Measurements from ENCODE around the gene UNC80.

Gene UNC80

DNA sequence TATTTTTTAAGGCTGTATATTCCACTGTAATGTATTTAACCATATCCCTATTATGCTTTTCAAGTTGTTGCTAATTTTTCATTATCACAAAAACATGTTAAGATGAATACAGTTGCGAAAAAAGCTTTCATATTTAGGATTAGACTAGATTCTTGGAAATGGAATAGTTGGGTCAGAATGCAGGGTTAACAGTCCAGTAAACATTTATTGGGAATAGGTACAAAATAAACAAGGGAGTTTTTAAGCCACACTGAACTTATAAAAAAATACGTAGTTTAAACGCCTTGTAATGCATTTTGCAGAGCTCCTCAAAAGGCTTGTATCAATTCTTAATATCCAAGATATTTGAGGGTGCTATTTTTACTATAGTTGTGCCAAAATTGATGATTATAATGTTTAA lies 266.4 kb downstream of the UNC80 start:
- DNase-seq (ENCODE audit: low read depth) = no peak
- TF ChIP-seq, protein P1, sequence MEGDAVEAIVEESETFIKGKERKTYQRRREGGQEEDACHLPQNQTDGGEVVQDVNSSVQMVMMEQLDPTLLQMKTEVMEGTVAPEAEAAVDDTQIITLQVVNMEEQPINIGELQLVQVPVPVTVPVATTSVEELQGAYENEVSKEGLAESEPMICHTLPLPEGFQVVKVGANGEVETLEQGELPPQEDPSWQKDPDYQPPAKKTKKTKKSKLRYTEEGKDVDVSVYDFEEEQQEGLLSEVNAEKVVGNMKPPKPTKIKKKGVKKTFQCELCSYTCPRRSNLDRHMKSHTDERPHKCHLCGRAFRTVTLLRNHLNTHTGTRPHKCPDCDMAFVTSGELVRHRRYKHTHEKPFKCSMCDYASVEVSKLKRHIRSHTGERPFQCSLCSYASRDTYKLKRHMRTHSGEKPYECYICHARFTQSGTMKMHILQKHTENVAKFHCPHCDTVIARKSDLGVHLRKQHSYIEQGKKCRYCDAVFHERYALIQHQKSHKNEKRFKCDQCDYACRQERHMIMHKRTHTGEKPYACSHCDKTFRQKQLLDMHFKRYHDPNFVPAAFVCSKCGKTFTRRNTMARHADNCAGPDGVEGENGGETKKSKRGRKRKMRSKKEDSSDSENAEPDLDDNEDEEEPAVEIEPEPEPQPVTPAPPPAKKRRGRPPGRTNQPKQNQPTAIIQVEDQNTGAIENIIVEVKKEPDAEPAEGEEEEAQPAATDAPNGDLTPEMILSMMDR (IDR thresholded peaks at IDR 0.05; ENCODE audit: control insufficient read depth, extremely low read depth, insufficient read depth) = no peak
- H3K4me3 ChIP-seq (ENCODE audit: low read depth, low read length) = no peak overlapping the region

DNA sequence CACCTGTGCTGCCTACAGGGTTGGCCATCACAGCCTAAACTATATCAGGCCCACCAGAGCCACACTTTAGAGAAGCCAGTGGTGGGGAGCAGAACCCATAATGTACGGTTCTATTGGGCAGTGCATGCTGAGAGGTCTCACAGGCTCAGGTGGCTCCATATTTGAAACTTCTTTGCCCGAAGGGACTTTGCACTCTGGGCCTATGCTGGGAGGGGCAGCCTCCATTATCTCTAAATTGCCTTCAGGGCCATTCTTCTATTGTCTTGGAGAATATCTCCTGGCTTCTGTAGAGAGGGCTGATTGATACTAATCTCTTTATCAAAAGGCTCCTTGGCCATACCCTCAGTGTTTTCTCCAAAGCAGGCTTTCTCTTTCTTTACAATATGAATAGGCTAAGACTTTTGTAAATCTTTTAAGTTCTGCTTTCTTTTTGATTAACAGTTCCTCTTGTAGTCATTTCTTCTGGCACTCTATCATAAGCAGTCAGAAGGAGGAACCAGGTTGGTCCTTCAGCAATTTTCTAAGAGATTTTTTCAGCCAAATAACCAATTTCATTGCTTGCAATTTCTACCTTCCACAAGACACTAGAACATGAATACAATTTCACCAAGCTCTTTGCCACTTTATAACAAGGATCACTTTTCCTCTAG lies 275.3 kb downstream of the UNC80 start:
- no peak overlapping the region for H3K4me3 ChIP-seq (ENCODE audit: low read depth, low read length)
- no peak for DNase-seq (ENCODE audit: low read depth)
- TF ChIP-seq, protein P1 (IDR thresholded peaks at IDR 0.05; ENCODE audit: control insufficient read depth, extremely low read depth, insufficient read depth) = no peak

All from LNCaP clone FGC (cell line).